ENCODE data around the gene NUP210.

DNA sequence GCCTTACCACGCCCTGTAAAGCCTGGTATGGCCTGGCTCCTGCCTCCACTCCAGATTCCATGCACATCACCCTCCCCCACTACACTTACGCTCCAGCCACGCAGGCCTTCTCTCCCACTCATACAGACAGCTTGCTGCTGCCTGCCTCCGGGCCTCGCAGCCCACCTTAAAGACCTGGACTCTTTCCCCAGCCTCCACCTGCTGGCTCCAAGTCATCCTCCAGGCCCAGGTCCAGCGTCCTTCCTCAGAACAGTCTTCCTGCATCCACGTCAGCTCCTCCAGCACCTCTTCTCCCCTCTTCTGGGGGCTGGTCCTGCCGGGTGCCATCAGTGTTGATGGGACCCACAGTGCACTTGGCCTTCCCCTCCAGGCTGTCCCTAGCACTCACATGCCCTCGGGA, 75.5 kb downstream of the NUP210 start:
- no peak for TF ChIP-seq GATA2 (IDR thresholded peaks at IDR 0.05; ENCODE audit: low read depth, low read length)
- no peak for TF ChIP-seq GATA3 (IDR thresholded peaks at IDR 0.05; ENCODE audit: low read depth, low read length)
